ENCODE measurements around the gene DDRGK1. TPM values are rescaled to one million over a fixed set of nuclear protein-coding genes. Genes with fewer than 3 reads are reported as not detected.
"Not testable (repeated sequence)": the region's sequence is repeated elsewhere in the genome, so short reads cannot be mapped to it uniquely, and the experiment has no call there.

DDRGK1 gene
- total and polyA plus RNA-seq, 4 donors: 40.5 to 81.0 (median 46.1) TPM

GRCh38 chr20:3223994-3224680 lies 19.7 kb upstream of the DDRGK1 start:
- no peaks in the 10 kb centered on the region for H3K27me3 ChIP-seq (ENCODE audit: control insufficient read depth in 1 of 2, insufficient read depth in 2 of 2, low read length in 1 of 2)
- DNase-seq: no peak
- no peaks in the 10 kb centered on the region for H3K4me1 ChIP-seq (ENCODE audit: control insufficient read depth in 1 of 2, insufficient read depth in 2 of 2, low read length in 2 of 2)
- H3K36me3 ChIP-seq (ENCODE audit: control insufficient read depth in 1 of 2, insufficient read depth in 2 of 2, low read length in 1 of 2): no peaks in the 10 kb centered on the region
- no peak overlapping the region for H3K27ac ChIP-seq (ENCODE audit: low read depth in 1 of 2, low read length in 2 of 2)
- no peaks in the 10 kb centered on the region for H3K9me3 ChIP-seq (ENCODE audit: control insufficient read depth, low read length)
- H3K4me3 ChIP-seq (ENCODE audit: low read length in 2 of 2): no peak overlapping the region
- ATAC-seq (ENCODE audit: low FRiP score): no peak
- intact Hi-C loops (cut with DNase I): no loop called here
- WGBS, 2 donors: 83 to 87% methylated on average over 20 of the region's 20 CpGs

- H3K27me3 ChIP-seq (ENCODE audit: control insufficient read depth in 1 of 2, insufficient read depth in 2 of 2, low read length in 1 of 2): no peaks in the 10 kb centered on the region
- ATAC-seq (ENCODE audit: low FRiP score) (no peak), DNase-seq (no peak)
- no peaks in the 10 kb centered on the region for H3K9me3 ChIP-seq (ENCODE audit: control insufficient read depth, low read length)
- H3K27ac ChIP-seq (ENCODE audit: low read depth in 1 of 2, low read length in 2 of 2): no peak overlapping the region
- H3K36me3 ChIP-seq (ENCODE audit: control insufficient read depth in 1 of 2, insufficient read depth in 2 of 2, low read length in 1 of 2): no peaks in the 10 kb centered on the region
- intact Hi-C loops (cut with DNase I): no loop called here
- H3K4me3 ChIP-seq (ENCODE audit: low read length in 2 of 2): no peak overlapping the region
- no peaks in the 10 kb centered on the region for H3K4me1 ChIP-seq (ENCODE audit: control insufficient read depth in 1 of 2, insufficient read depth in 2 of 2, low read length in 2 of 2)
- WGBS, 2 donors: 85% methylated on average over 6 of the region's 6 CpGs
Measured at GRCh38 chr20:3223651-3223993, 19.1 kb upstream of the DDRGK1 start.

- ATAC-seq (ENCODE audit: low FRiP score) (no peak), DNase-seq (no peak)
- intact Hi-C loops (cut with DNase I): no loop called here
- WGBS, 2 donors: 76 to 82% methylated on average over 25 of the region's 25 CpGs
- H3K27me3 ChIP-seq (ENCODE audit: control insufficient read depth in 1 of 2, insufficient read depth in 2 of 2, low read length in 1 of 2): no peaks in the 10 kb centered on the region
- no peaks in the 10 kb centered on the region for H3K4me1 ChIP-seq (ENCODE audit: control insufficient read depth in 1 of 2, insufficient read depth in 2 of 2, low read length in 2 of 2)
- no peaks in the 10 kb centered on the region for H3K9me3 ChIP-seq (ENCODE audit: control insufficient read depth, low read length)
- no peak overlapping the region for H3K4me3 ChIP-seq (ENCODE audit: low read length in 2 of 2)
- no peaks in the 10 kb centered on the region for H3K36me3 ChIP-seq (ENCODE audit: control insufficient read depth in 1 of 2, insufficient read depth in 2 of 2, low read length in 1 of 2)
- H3K27ac ChIP-seq (ENCODE audit: low read depth in 1 of 2, low read length in 2 of 2): no peak overlapping the region
Measured at GRCh38 chr20:3222635-3223600, 18.4 kb upstream of the DDRGK1 start.

GRCh38 chr20:3221398-3222226 lies 17.1 kb upstream of the DDRGK1 start:
- H3K9me3 ChIP-seq (ENCODE audit: control insufficient read depth, low read length): no peaks in the 10 kb centered on the region
- no peak overlapping the region for H3K27ac ChIP-seq (ENCODE audit: low read depth in 1 of 2, low read length in 2 of 2)
- H3K36me3 ChIP-seq (ENCODE audit: control insufficient read depth in 1 of 2, insufficient read depth in 2 of 2, low read length in 1 of 2): no peaks in the 10 kb centered on the region
- H3K27me3 ChIP-seq (ENCODE audit: control insufficient read depth in 1 of 2, insufficient read depth in 2 of 2, low read length in 1 of 2): no peaks in the 10 kb centered on the region
- H3K4me1 ChIP-seq (ENCODE audit: control insufficient read depth in 1 of 2, insufficient read depth in 2 of 2, low read length in 2 of 2): no peaks in the 10 kb centered on the region
- H3K4me3 ChIP-seq (ENCODE audit: low read length in 2 of 2): no peak overlapping the region
- intact Hi-C loops (cut with DNase I): no loop called here
- ATAC-seq (ENCODE audit: low FRiP score) (no peak), DNase-seq (no peak)
- 91% methylated on average over 18 of the region's 18 CpGs for whole genome bisulfite sequencing, 2 donors

- Histone ChIP-seq H3K27ac (ENCODE audit: low read depth in 1 of 2, low read length in 2 of 2) (no peak overlapping the region), H3K9me3 (ENCODE audit: control insufficient read depth, low read length) (no peaks in the 10 kb centered on the region), H3K36me3 (ENCODE audit: control insufficient read depth in 1 of 2, insufficient read depth in 2 of 2, low read length in 1 of 2) (no peaks in the 10 kb centered on the region), H3K4me3 (ENCODE audit: low read length in 2 of 2) (no peak overlapping the region), H3K27me3 (ENCODE audit: control insufficient read depth in 1 of 2, insufficient read depth in 2 of 2, low read length in 1 of 2) (no peaks in the 10 kb centered on the region), H3K4me1 (ENCODE audit: control insufficient read depth in 1 of 2, insufficient read depth in 2 of 2, low read length in 2 of 2) (no peaks in the 10 kb centered on the region)
- intact Hi-C loops (cut with DNase I): no loop called here
- DNase-seq (peak; percentile 66 to 89), ATAC-seq (ENCODE audit: low FRiP score) (peak; percentile 81)
- WGBS, 2 donors: 21 to 24% methylated on average over 27 to 30 of the region's 30 CpGs
Measured at GRCh38 chr20:3218307-3218988, 14.0 kb upstream of the DDRGK1 start.

GRCh38 chr20:3215359-3215917 lies 11.0 kb upstream of the DDRGK1 start:
- WGBS, 2 donors: 89 to 90% methylated on average over 7 of the region's 7 CpGs
- H3K9me3 ChIP-seq (ENCODE audit: control insufficient read depth, low read length); H3K4me3 ChIP-seq (ENCODE audit: low read length in 2 of 2); H3K36me3 ChIP-seq (ENCODE audit: control insufficient read depth in 1 of 2, insufficient read depth in 2 of 2, low read length in 1 of 2); ATAC-seq (ENCODE audit: low FRiP score); H3K27me3 ChIP-seq (ENCODE audit: control insufficient read depth in 1 of 2, insufficient read depth in 2 of 2, low read length in 1 of 2); intact Hi-C loops (cut with DNase I); H3K27ac ChIP-seq (ENCODE audit: low read depth in 1 of 2, low read length in 2 of 2); DNase-seq; H3K4me1 ChIP-seq (ENCODE audit: control insufficient read depth in 1 of 2, insufficient read depth in 2 of 2, low read length in 2 of 2): not testable (repeated sequence)

GRCh38 chr20:3213226-3213625 lies 8.7 kb upstream of the DDRGK1 start:
- Histone ChIP-seq H3K4me1 (ENCODE audit: control insufficient read depth in 1 of 2, insufficient read depth in 2 of 2, low read length in 2 of 2) (no peaks in the 10 kb centered on the region), H3K4me3 (ENCODE audit: low read length in 2 of 2) (no peak overlapping the region), H3K27ac (ENCODE audit: low read depth in 1 of 2, low read length in 2 of 2) (no peak overlapping the region), H3K27me3 (ENCODE audit: control insufficient read depth in 1 of 2, insufficient read depth in 2 of 2, low read length in 1 of 2) (no peaks in the 10 kb centered on the region), H3K9me3 (ENCODE audit: control insufficient read depth, low read length) (no peaks in the 10 kb centered on the region), H3K36me3 (ENCODE audit: control insufficient read depth in 1 of 2, insufficient read depth in 2 of 2, low read length in 1 of 2) (peaks cover 0 to 2% of the 10 kb centered on the region in 2 donors)
- DNase-seq (no peak), ATAC-seq (ENCODE audit: low FRiP score) (no peak)
- intact Hi-C loops (cut with DNase I): no loop called here
- WGBS, 2 donors: 89 to 93% methylated on average over 7 of the region's 7 CpGs

- 72 to 79% methylated on average over 2 of the region's 2 CpGs for WGBS, 2 donors
- H3K27me3 ChIP-seq (ENCODE audit: control insufficient read depth in 1 of 2, insufficient read depth in 2 of 2, low read length in 1 of 2): no peaks in the 10 kb centered on the region
- no peak for DNase-seq
- no peak overlapping the region for H3K27ac ChIP-seq (ENCODE audit: low read depth in 1 of 2, low read length in 2 of 2)
- intact Hi-C loops (cut with DNase I): no loop called here
- H3K4me3 ChIP-seq (ENCODE audit: low read length in 2 of 2): no peak overlapping the region
- no peaks in the 10 kb centered on the region for H3K9me3 ChIP-seq (ENCODE audit: control insufficient read depth, low read length)
- peaks cover 0 to 2% of the 10 kb centered on the region in 2 donors for H3K36me3 ChIP-seq (ENCODE audit: control insufficient read depth in 1 of 2, insufficient read depth in 2 of 2, low read length in 1 of 2)
- no peaks in the 10 kb centered on the region for H3K4me1 ChIP-seq (ENCODE audit: control insufficient read depth in 1 of 2, insufficient read depth in 2 of 2, low read length in 2 of 2)
- no peak for ATAC-seq (ENCODE audit: low FRiP score)
Measured at GRCh38 chr20:3210346-3210745, 5.9 kb upstream of the DDRGK1 start.
